Left lobe of liver (tissue), 2 donors: ENCODE data around the gene SIX2. TPM values are rescaled to one million over a fixed set of nuclear protein-coding genes. Genes with fewer than 3 reads are reported as not detected.

Experiments
- ATAC-seq: fragments of 200-7000 bp; cut with Tn5 transposase; one replicate; pipeline ENCODE4 v1.9.1; 2020; ENCODE audit warnings: mild to moderate bottlenecking, moderate library complexity
- DNase-seq: peaks from one replicate; pipeline ENCODE4 v3.0.0-alpha.2; 2020; ENCODE audit warnings: low spot score
- total RNA-seq: library from RNA; stranded (reverse); gene quantifications from one replicate; pipeline ENCODE4 v1.2.1, GENCODE V29; 2021
- donor health status: DM: no; HTN: no; CAD: no; lungs with moderate emphysema.
- donor health status: DM: no; HTN: yes; CAD: no.

SIX2 gene
- total RNA-seq, 1 donor from 2014 or later = not detected

DNA sequence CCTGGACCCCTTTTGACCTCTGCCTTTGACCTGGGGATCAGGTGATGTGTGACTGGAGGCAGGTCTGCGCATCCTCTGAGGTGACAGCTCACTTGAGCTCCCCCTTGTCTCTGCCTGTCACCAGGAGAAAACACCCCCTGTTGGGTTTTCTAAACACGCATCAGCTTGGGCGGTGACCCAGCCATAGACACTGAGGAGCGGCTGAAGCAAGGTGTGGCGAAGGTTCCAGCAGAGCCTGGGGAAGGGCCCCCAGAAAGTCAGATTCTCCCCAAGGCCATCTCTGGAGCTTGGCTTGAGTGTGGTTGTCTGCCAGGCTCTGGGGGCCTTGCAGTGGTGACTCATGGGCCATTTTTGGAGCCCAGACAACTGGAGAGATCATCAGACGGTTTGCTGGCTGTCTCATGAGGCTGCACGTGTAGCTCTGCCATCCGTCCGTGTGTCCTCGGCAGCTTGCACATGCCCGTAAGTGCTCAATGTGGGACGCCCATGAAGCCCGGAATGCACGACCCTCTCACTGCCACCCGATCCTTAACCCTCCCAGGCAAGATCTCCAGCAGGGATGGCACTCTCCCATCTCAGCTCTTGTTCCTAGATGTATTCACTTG is 38.3 kb downstream of the SIX2 start:
- DNase-seq = no peak
- no peak for ATAC-seq

- DNase-seq (no peak), ATAC-seq (no peak)
These were observed 39.3 kb downstream of the SIX2 start for GRCh38 chr2:44969936-44970335.

DNA sequence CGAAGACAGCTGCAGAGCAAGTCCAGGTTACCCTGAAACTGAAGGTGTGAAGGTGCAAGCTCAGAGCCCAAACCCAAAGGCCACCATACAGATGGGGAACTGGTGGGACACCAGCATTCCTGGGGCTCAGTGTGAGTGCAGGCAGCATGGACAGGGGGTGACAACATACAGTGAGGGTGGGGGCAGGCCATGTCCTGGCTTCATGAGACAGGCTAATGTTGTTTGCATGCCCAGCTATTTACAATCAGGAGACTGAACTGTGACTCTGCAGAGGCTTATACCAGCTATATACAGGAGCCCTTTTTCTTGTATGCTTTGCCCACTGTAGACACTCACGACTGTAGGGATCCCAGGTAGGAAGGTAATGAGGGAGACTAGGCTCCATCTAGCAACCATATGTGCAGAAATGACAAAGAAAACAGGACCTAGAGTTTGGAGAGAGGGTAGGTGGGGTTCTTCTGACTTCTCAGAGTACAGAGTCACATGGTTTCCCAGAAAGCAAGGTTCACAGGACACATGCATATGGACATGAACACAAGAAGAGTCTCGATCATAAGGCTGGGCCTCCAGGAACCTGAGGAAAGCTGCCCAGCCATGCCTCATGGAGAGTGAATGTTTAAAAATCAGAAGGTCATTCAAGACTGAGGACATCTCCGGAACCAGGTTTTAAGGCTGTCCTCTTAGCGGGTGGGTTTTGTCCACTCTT is 41.4 kb downstream of the SIX2 start:
- no peak for ATAC-seq
- DNase-seq = no peak

DNA sequence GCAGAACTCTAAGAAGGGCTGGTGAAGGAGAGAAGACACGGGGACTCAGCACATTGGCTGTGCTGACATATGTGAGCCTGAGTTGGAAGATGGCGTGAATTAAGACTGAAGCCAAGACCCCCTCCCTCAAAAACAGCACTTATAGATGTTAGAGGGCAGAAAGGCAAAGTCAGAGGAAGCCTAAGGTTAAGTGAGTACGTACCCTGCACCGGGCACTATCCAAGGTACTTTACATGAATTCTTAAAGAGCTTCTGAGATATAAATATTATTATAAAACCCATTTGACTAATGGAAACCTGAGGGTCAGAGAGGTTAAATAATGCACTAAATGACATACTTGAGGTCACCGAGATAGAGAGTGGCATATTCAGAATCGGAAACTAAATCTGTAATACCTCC is 42.2 kb downstream of the SIX2 start:
- DNase-seq (no peak), ATAC-seq (no peak)

DNA sequence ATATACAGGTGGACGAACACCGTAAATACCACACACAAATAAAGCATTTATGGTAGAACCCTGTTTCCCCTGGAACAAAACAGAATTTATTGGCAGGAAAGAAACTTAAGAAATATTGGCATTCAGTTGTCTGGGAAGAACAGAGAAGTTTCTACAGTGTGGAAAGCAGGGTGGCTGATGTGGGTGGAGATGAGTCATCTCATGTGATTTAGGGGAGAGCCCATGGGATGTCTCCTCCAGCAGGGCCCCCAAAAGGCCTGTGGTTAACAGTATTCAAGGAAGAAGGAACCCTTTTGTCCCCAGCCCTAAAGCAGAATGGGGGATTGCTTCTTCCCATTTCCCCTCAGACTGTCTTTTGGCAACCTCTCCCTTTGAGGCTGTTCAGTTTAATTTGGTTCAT is 43.6 kb downstream of the SIX2 start:
- no peak for DNase-seq
- ATAC-seq = no peak

DNA sequence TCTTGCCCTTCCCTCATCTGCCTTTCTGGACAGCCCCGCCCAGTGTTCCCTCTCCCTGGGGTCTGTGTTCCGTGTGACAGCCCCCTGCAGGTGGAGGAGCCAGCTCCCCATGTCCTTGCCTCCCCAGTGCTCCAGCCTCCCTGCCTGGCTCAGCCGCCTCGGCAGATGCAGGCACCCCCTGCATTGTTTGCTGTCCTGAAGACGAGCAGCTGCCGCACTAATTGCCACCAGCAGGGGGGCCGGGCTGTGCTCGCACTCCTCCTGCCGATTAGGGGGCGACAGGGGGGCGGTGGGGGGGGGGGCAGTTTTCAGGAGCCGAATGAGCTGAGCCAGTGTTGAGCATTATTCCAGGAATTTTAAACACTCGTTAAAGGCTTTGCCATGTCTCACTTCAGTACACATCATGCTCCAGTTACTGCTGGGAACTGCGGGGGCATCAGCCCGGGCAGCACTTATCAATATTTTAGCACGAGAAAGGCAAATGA is 44.5 kb downstream of the SIX2 start:
- DNase-seq (no peak), ATAC-seq (no peak)

GRCh38 chr2:44962176-44962695 is 47.0 kb downstream of the SIX2 start:
- no peak for ATAC-seq
- DNase-seq = no peak

- no peak for DNase-seq
- no peak for ATAC-seq
These were observed 48.4 kb downstream of the SIX2 start for GRCh38 chr2:44960871-44961270.

DNA sequence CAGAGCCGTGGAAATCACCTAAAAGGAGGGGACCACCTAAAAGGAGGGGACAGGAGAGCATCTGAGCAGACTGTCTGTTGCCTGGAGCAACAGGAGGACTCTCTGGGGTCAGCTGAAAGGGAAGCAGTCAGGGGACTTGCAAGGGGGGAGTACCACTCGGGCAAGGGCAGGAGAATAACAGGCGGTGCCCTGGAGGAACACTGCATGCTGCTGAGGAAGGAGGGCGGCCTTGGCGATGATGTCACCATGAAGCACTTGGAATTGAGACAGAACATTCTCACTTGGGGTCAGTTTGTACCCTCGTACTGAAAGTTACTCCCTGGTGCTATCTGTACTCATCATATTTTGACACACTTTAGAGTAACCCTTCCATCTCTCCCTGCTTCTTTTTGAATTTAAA is 49.4 kb downstream of the SIX2 start:
- DNase-seq = no peak
- no peak for ATAC-seq

DNA sequence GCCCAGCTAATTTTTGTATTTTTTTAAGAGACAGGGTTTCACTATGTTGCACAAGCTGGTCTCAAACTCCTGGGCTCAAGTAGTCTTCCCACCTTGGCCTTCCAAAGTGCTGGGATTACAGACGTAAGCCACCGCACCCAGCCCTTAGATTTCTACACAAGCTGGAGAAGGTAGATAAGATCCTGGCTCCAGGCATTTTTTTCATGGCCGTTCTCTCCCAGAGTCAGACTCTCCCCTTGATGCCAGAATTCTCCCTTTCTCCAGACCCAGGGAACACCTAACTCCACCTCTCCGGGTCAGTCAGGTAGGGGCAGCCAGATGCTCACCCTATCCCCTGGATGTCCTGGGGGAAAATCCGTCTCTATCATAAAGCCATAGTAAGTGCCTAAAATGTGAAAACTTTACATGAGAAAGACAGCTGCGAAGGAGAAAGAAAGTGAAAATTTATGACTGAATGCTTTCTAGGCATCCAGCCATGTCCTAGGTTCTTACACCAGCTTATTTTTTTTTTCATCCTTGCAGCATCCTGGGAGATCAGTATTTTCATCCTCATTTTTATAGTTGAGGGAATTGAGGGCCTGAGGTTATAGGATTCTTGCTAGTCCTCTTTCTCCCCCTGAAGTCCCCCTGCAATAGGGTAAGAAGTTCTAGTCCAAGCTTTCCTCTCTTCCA is 51.5 kb downstream of the SIX2 start:
- no peak for DNase-seq
- no peak for ATAC-seq

DNA sequence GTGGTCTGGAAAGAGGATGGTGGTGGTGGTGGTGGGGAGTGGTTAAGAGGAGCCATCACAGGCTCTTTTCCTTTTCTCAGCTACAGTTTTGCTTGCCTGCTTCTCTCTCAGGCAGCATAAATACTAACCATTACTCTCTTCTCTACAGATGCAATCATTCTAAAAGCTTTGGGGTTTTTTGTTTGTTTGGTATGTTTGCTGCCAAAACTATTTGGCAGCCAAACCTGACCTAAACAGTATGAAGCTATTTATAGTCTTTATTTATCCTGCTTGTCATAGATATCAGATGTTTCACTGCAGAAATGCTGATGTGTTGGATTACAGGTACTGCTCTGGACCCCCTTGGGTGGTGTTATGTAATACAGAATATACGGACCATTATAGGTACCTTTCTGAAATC is 52.4 kb downstream of the SIX2 start:
- DNase-seq (no peak), ATAC-seq (no peak)

GRCh38 chr2:44955593-44956392 is 53.5 kb downstream of the SIX2 start:
- ATAC-seq (peak; percentile 93), DNase-seq (peak; percentile 71)

Other genes with a start within 250 kb of the SIX2 start
- gene SIX3, start 67.8 kb downstream of the SIX2 start, total RNA-seq = not detected